OCI-LY7 (cell line): ENCODE measurements around the gene CHSY3. TPM values are rescaled to one million over a fixed set of nuclear protein-coding genes. Genes with fewer than 3 reads are reported as not detected.

Experiments
- BruUV-seq: library from RNA; stranded (reverse); fragments of 400-500 nt; replicated peaks from 2 replicates; lab custom pipeline; 2021; lab: Mats Ljungman, UMichigan
- CTCF ChIA-PET: fragments of 300-600 bp; sonication (Branson Sonifier 250); formaldehyde crosslinking; loops from one replicate; lab custom pipeline; 2022; ENCODE audit warnings: antibody characterized with exemption; ENCODE audit not compliant: unreplicated experiment; lab: Charles Lee
- POLR2A ChIA-PET: fragments of 300-600 bp; sonication (Branson Sonifier 250); formaldehyde crosslinking; loops from one replicate; lab custom pipeline; 2022; ENCODE audit warnings: antibody characterized with exemption; lab: Charles Lee
- DNase-seq: peaks from one replicate; pipeline ENCODE4 v3.0.0-alpha.2; 2015; ENCODE audit warnings: low spot score
- H2AFZ ChIP-seq: fragments of 200-600 bp; sonication (generic), shearing (Covaris generic); 2 replicates; pipeline ENCODE4 v1.6.1; 2014; ENCODE audit warnings: mild to moderate bottlenecking, antibody characterized with exemption, low read length, moderate library complexity
- H3K27ac ChIP-seq: fragments of 200-600 bp; sonication (generic); 2 replicates; pipeline ENCODE4 v1.5.1; 2014; ENCODE audit warnings: mixed run types, low read depth, mild to moderate bottlenecking, moderate library complexity, low read length, inconsistent platforms; ENCODE audit not compliant: poor library complexity, severe bottlenecking
- H3K36me3 ChIP-seq: fragments of 200-600 bp; sonication (generic); 2 replicates; pipeline ENCODE4 v1.6.1; 2014; ENCODE audit warnings: mild to moderate bottlenecking, antibody characterized with exemption, low read length, moderate library complexity, mixed read lengths; ENCODE audit not compliant: insufficient read depth
- H3K4me1 ChIP-seq: fragments of 200-600 bp; sonication (generic); 2 replicates; pipeline ENCODE4 v1.5.1; 2014; ENCODE audit warnings: mild to moderate bottlenecking, low read length; ENCODE audit not compliant: insufficient read depth, poor library complexity, severe bottlenecking
- H3K4me2 ChIP-seq: fragments of 200-600 bp; sonication (generic); 2 replicates; pipeline ENCODE4 v1.6.1; 2014; ENCODE audit warnings: mild to moderate bottlenecking, low read length
- H3K4me3 ChIP-seq: fragments of 200-600 bp; sonication (generic); 2 replicates; pipeline ENCODE4 v1.5.1; 2014; ENCODE audit warnings: mild to moderate bottlenecking, low read depth, low read length; ENCODE audit not compliant: poor library complexity, severe bottlenecking
- H3K79me2 ChIP-seq: fragments of 200-600 bp; sonication (generic); 2 replicates; pipeline ENCODE4 v1.6.1; 2016; ENCODE audit warnings: low read depth, mild to moderate bottlenecking, low read length, moderate library complexity, mixed read lengths; ENCODE audit not compliant: insufficient read depth
- H3K9me2 ChIP-seq: fragments of 200-600 bp; sonication (generic); 2 replicates; pipeline ENCODE4 v1.6.1; 2016; ENCODE audit warnings: mild to moderate bottlenecking, low read length, mixed read lengths; ENCODE audit not compliant: insufficient read depth
- H3K9me3 ChIP-seq: fragments of 200-600 bp; sonication (generic); 2 replicates; pipeline ENCODE4 v1.6.1; 2014; ENCODE audit warnings: mild to moderate bottlenecking, mixed run types, low read length, mixed read lengths
- H4K20me1 ChIP-seq: fragments of 200-600 bp; sonication (generic); 2 replicates; pipeline ENCODE4 v1.6.1; 2014; ENCODE audit warnings: mild to moderate bottlenecking, antibody characterized with exemption, low read length, moderate library complexity, mixed read lengths; ENCODE audit not compliant: insufficient read depth
- EZH2phosphoT487 ChIP-seq: fragments of 200-600 bp; sonication (generic); IDR thresholded peaks from 2 replicates; pipeline ENCODE4 v1.6.1; 2018; ENCODE audit warnings: low read depth, borderline replicate concordance, mild to moderate bottlenecking, mixed run types, antibody characterized with exemption, low read length, moderate library complexity, mixed read lengths
- intact Hi-C: fragments of 100-400 bp; cut with micrococcal nuclease; formaldehyde crosslinking; loops from one replicate; pipeline ENCODE4 v1.10.0; 2022; ENCODE audit not compliant: unreplicated experiment
- total RNA-seq, 2 experiments: library from RNA; depleted of rRNA in 1 of 2; stranded (reverse); fragments of >200 nt in 1 of 2; shearing (Covaris generic) in 1 of 2; gene quantifications; 2 replicates each; pipeline ENCODE4 v1.2.3, GENCODE V29; 2014 to 2022
- TF ChIP-seq, protein P1 (sequence below): fragments of 200-600 bp; sonication (generic); conservative IDR thresholded peaks from 2 replicates; pipeline ENCODE4 v1.5.1; 2014; ENCODE audit warnings: mild to moderate bottlenecking, antibody characterized with exemption, low read length, moderate library complexity, mixed read lengths

Gene CHSY3
- total RNA-seq, 2 experiments from 2014 or later = not detected

- CTCF ChIA-PET = no interaction called here
- no peaks in the 10 kb centered on the region for H3K4me1 ChIP-seq
- no peaks in the 10 kb centered on the region for H3K36me3 ChIP-seq
- BruUV-seq = no TSS peak
- POLR2A ChIA-PET = no interaction called here
- intact Hi-C loops = no loop called here
- no peaks in the 10 kb centered on the region for H3K9me3 ChIP-seq
- H3K79me2 ChIP-seq = no peaks in the 10 kb centered on the region
- H3K27ac ChIP-seq = no peak overlapping the region
- TF ChIP-seq, protein P1, sequence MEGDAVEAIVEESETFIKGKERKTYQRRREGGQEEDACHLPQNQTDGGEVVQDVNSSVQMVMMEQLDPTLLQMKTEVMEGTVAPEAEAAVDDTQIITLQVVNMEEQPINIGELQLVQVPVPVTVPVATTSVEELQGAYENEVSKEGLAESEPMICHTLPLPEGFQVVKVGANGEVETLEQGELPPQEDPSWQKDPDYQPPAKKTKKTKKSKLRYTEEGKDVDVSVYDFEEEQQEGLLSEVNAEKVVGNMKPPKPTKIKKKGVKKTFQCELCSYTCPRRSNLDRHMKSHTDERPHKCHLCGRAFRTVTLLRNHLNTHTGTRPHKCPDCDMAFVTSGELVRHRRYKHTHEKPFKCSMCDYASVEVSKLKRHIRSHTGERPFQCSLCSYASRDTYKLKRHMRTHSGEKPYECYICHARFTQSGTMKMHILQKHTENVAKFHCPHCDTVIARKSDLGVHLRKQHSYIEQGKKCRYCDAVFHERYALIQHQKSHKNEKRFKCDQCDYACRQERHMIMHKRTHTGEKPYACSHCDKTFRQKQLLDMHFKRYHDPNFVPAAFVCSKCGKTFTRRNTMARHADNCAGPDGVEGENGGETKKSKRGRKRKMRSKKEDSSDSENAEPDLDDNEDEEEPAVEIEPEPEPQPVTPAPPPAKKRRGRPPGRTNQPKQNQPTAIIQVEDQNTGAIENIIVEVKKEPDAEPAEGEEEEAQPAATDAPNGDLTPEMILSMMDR = no peak
- TF ChIP-seq EZH2phosphoT487 = no peak
- no peak overlapping the region for H3K4me3 ChIP-seq
- no peaks in the 10 kb centered on the region for H3K9me2 ChIP-seq
- no peak for DNase-seq
- no peak overlapping the region for H2AFZ ChIP-seq
- H3K4me2 ChIP-seq = no peak overlapping the region
- no peaks in the 10 kb centered on the region for H4K20me1 ChIP-seq
Measured at GRCh38 chr5:130099008-130099407, 194.7 kb downstream of the CHSY3 start.

GRCh38 chr5:130102375-130102774, 198.1 kb downstream of the CHSY3 start:
- POLR2A ChIA-PET = interaction anchor here (0.6 kb wide), 1 partner anchor 21 kb away, joined by 3 read pairs; no protein-coding TSS in a partner anchor
- no peaks in the 10 kb centered on the region for H4K20me1 ChIP-seq
- no peaks in the 10 kb centered on the region for H3K9me3 ChIP-seq
- no peaks in the 10 kb centered on the region for H3K79me2 ChIP-seq
- no peak overlapping the region for H3K27ac ChIP-seq
- BruUV-seq = no TSS peak
- intact Hi-C loops = loop anchor here (10.0 kb wide), 1 partner anchor 282 kb away; no protein-coding TSS in a partner anchor
- no peaks in the 10 kb centered on the region for H3K36me3 ChIP-seq
- H3K4me2 ChIP-seq = no peak overlapping the region
- TF ChIP-seq, protein P1 = no peak
- TF ChIP-seq EZH2phosphoT487 = no peak
- CTCF ChIA-PET = no interaction called here
- H3K9me2 ChIP-seq = no peaks in the 10 kb centered on the region
- no peak overlapping the region for H3K4me3 ChIP-seq
- H2AFZ ChIP-seq = no peak overlapping the region
- DNase-seq = no peak
- no peaks in the 10 kb centered on the region for H3K4me1 ChIP-seq

DNA sequence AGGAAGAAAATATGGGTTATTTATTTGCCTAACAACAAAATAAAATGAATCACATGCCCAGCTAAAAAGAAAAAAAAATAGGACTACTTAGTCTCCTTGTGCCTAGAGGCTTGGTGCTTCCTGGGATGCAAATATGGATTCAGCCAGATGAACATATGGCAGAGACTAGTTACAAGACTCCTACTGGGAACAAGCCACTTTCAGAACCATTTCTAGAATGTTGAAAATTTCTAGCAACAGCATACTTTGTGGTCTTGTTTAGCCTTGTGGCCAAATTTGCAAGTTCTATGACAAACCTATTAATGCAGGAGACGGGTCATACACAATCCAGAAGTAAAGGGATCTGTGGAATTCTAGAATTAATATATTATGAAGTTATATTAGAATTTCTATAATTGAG, 198.7 kb downstream of the CHSY3 start:
- no peaks in the 10 kb centered on the region for H3K4me1 ChIP-seq
- intact Hi-C loops = loop anchor here (10.0 kb wide), 1 partner anchor 282 kb away; no protein-coding TSS in a partner anchor
- POLR2A ChIA-PET = no interaction called here
- H3K36me3 ChIP-seq = no peaks in the 10 kb centered on the region
- H4K20me1 ChIP-seq = no peaks in the 10 kb centered on the region
- no peak overlapping the region for H3K27ac ChIP-seq
- TF ChIP-seq, protein P1 = no peak
- TF ChIP-seq EZH2phosphoT487 = no peak
- H3K9me2 ChIP-seq = no peaks in the 10 kb centered on the region
- no peak for DNase-seq
- no peak overlapping the region for H3K4me3 ChIP-seq
- no peaks in the 10 kb centered on the region for H3K79me2 ChIP-seq
- no peaks in the 10 kb centered on the region for H3K9me3 ChIP-seq
- H3K4me2 ChIP-seq = no peak overlapping the region
- no peak overlapping the region for H2AFZ ChIP-seq
- CTCF ChIA-PET = no interaction called here
- BruUV-seq = no TSS peak
